Measurements from ENCODE around the gene LRCH4. TPM values are rescaled to one million over a fixed set of nuclear protein-coding genes. Genes with fewer than 3 reads are reported as not detected.

Gene LRCH4
- total RNA-seq, 2 experiments from 2014 or later, result 313 to 317 TPM

GRCh38 chr7:100539436-100540006, 46.4 kb downstream of the LRCH4 start:
- TF ChIP-seq CTCF (IDR thresholded peaks at IDR 0.05), result no peak
- H3K4me1 Mint-ChIP-seq (ENCODE audit: low read depth), result peaks cover 55% of the 10 kb centered on the region
- H3K36me3 ChIP-seq (ENCODE audit: insufficient read depth, low read length), result no peaks in the 10 kb centered on the region
- no peaks in the 10 kb centered on the region for H3K27me3 ChIP-seq (ENCODE audit: control insufficient read depth in 1 of 2, insufficient read depth in 2 of 2, low read length in 2 of 2)
- no peaks in the 10 kb centered on the region for H3K9me3 Mint-ChIP-seq
- H3K4me1 ChIP-seq (ENCODE audit: insufficient read depth, low read length), result peaks cover 51% of the 10 kb centered on the region
- no peaks in the 10 kb centered on the region for H3K27me3 Mint-ChIP-seq
- H3K9me3 ChIP-seq (ENCODE audit: control insufficient read depth in 1 of 2, insufficient read depth in 1 of 2, low read length in 2 of 2), result no peaks in the 10 kb centered on the region
- peak overlapping the region; percentile 77 for H3K27ac Mint-ChIP-seq
- peak overlapping the region; percentile 99 for H3K4me3 Mint-ChIP-seq
- ChIA-PET CTCF (interaction anchor here (0.5 to 6.4 kb wide), 2 partner anchors 20 to 100 kb away, joined by 3 to 48 read pairs; no protein-coding TSS in a partner anchor), POLR2A (interaction anchor here (0.7 to 2.7 kb wide), 19 partner anchors 9 to 382 kb away, joined by 3 to 32 read pairs (median 5); partner anchors contain the start of genes FBXO24, GIGYF1, LRCH4 and MOSPD3)
- H3K4me3 ChIP-seq (ENCODE audit: low read length), result peak overlapping the region; percentile 73
- H3K27ac ChIP-seq (ENCODE audit: low read depth in 1 of 2, low read length in 2 of 2), result peak overlapping the region in 1 of 2 donors; percentile 21
- H3K36me3 Mint-ChIP-seq (ENCODE audit: low read depth), result peaks cover 5% of the 10 kb centered on the region
- no peak for ATAC-seq (ENCODE audit: poor library complexity)
- intact Hi-C loops (cut with DNase I, micrococcal nuclease), result loop anchor here (2.0 to 5.0 kb wide), 3 partner anchors 19 to 57 kb away; partner anchors contain the start of genes FBXO24 (in 1 of the 2), LRCH4 (in 1 of the 2) and NYAP1 (in 1 of the 2)
- peak in 3 of 14 experiments; percentile 13 to 49 (median 21) for DNase-seq

- Mint-ChIP-seq H3K4me3 (peak within 1 kb of the TSS; percentile 99), H3K27me3 (no peaks in the 10 kb centered on the region)
Measured at GRCh38 chr7:100538654-100539435, 47.1 kb downstream of the LRCH4 start, which contains the start of gene AGFG2. TSS of gene AGFG2 (plus strand) at chr7:100539203. CDS start at chr7:100539347, 144 bp downstream.

More at GRCh38 chr7:100538654-100539435, 47.1 kb downstream of the LRCH4 start, which contains the start of gene AGFG2:
- Mint-ChIP-seq H3K9me3 (no peaks in the 10 kb centered on the region), H3K36me3 (ENCODE audit: low read depth) (peaks cover 5% of the 10 kb centered on the region), H3K4me1 (ENCODE audit: low read depth) (peaks cover 48% of the 10 kb centered on the region), H3K27ac (peak within 1 kb of the TSS; percentile 77)
- Histone ChIP-seq H3K4me1 (ENCODE audit: insufficient read depth, low read length) (peaks cover 44% of the 10 kb centered on the region), H3K4me3 (ENCODE audit: low read length) (peak within 1 kb of the TSS; percentile 73), H3K36me3 (ENCODE audit: insufficient read depth, low read length) (no peaks in the 10 kb centered on the region), H3K9me3 (ENCODE audit: control insufficient read depth in 1 of 2, insufficient read depth in 1 of 2, low read length in 2 of 2) (no peaks in the 10 kb centered on the region), H3K27me3 (ENCODE audit: control insufficient read depth in 1 of 2, insufficient read depth in 2 of 2, low read length in 2 of 2) (no peaks in the 10 kb centered on the region), H3K27ac (ENCODE audit: low read depth in 1 of 2, low read length in 2 of 2) (peak within 1 kb of the TSS in 1 of 2 donors; percentile 41)
- intact Hi-C loops (cut with DNase I, micrococcal nuclease), result loop anchor here (2.0 to 5.0 kb wide), 3 partner anchors 20 to 57 kb away; partner anchors contain the start of genes FBXO24 (in 1 of the 2), LRCH4 (in 1 of the 2) and NYAP1 (in 1 of the 2)
- ATAC-seq (ENCODE audit: poor library complexity), result peak; percentile 94
- POLR2A ChIA-PET, result interaction anchor here (0.6 to 2.7 kb wide), 21 partner anchors 10 to 381 kb away, joined by 3 to 32 read pairs (median 5); partner anchors contain the start of genes FBXO24, GIGYF1, LRCH4 and MOSPD3
- TF ChIP-seq CTCF (IDR thresholded peaks at IDR 0.05), result no peak
- CTCF ChIA-PET, result interaction anchor here (0.5 to 6.4 kb wide), 4 partner anchors 12 to 101 kb away, joined by 3 to 48 read pairs (median 3); no protein-coding TSS in a partner anchor
- peak; percentile 100 for DNase-seq
